ENCODE measurements around the gene HSPB7.
A peak's percentile ranks its signal among the peaks of the same experiment; 100 is the strongest.

HSPB7 gene

DNA sequence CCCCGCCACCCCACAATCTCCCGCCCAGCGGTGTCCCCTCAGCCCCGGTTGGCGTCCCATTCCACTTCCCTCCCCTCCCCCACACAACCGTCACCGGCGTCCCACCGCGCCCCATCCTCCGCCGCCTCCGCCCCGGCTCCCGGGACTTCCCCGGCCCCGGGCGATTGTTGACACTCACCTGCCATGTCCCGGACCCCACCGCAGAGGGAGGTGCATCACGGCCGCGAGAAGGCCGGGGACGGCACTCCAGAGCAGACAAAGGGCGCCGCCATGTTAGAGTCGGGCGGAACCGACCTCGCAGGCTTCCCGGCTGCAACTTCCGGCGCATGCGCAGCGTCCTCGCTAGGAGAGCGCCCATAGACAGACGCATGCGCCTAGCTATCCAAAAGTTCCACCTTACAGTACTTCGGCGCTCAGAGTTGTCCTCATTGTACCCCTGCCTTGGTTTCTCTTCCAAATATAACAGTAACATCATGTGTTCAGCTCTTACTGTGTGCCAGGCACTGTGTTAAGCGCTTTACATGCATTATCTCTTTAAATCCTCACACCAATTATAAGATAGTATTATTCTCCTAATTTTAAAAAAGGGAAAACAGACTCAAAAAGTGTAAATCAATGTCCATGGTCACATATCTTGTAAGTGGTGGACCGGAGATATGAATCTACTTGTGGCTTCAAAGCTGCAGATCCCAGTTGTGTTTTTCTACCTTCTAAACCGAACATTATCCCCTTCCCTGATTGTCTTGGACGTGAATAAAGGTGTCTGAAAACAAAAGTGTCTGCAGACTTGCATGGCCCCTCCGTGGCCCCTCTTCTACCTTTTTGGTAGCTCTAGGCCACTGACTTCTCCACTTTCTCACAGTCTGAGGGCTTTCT lies 41.8 kb downstream of the HSPB7 start, which contains the start of gene ZBTB17 (continued):
- TF ChIP-seq ZNF561 (tag by site-specific recombination; IDR thresholded peaks at IDR 0.05; ENCODE audit: borderline replicate concordance), result peak; percentile 82; the same call in 1 of the 2 replicates
- TF ChIP-seq, protein P1, sequence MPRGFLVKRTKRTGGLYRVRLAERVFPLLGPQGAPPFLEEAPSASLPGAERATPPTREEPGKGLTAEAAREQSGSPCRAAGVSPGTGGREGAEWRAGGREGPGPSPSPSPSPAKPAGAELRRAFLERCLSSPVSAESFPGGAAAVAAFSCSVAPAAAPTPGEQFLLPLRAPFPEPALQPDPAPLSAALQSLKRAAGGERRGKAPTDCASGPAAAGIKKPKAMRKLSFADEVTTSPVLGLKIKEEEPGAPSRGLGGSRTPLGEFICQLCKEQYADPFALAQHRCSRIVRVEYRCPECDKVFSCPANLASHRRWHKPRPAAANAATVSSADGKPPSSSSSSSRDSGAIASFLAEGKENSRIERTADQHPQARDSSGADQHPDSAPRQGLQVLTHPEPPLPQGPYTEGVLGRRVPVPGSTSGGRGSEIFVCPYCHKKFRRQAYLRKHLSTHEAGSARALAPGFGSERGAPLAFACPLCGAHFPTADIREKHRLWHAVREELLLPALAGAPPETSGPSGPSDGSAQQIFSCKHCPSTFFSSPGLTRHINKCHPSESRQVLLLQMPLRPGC (tag by site-specific recombination; IDR thresholded peaks at IDR 0.05), result peak; percentile 53; the same call in 1 of the 2 replicates
- TF ChIP-seq ZNF701 (tag by site-specific recombination; IDR thresholded peaks at IDR 0.05), result no peak
- TF ChIP-seq, protein P2, sequence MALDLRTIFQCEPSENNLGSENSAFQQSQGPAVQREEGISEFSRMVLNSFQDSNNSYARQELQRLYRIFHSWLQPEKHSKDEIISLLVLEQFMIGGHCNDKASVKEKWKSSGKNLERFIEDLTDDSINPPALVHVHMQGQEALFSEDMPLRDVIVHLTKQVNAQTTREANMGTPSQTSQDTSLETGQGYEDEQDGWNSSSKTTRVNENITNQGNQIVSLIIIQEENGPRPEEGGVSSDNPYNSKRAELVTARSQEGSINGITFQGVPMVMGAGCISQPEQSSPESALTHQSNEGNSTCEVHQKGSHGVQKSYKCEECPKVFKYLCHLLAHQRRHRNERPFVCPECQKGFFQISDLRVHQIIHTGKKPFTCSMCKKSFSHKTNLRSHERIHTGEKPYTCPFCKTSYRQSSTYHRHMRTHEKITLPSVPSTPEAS (tag by site-specific recombination; IDR thresholded peaks at IDR 0.05), result no peak
- TF ChIP-seq, protein P3, sequence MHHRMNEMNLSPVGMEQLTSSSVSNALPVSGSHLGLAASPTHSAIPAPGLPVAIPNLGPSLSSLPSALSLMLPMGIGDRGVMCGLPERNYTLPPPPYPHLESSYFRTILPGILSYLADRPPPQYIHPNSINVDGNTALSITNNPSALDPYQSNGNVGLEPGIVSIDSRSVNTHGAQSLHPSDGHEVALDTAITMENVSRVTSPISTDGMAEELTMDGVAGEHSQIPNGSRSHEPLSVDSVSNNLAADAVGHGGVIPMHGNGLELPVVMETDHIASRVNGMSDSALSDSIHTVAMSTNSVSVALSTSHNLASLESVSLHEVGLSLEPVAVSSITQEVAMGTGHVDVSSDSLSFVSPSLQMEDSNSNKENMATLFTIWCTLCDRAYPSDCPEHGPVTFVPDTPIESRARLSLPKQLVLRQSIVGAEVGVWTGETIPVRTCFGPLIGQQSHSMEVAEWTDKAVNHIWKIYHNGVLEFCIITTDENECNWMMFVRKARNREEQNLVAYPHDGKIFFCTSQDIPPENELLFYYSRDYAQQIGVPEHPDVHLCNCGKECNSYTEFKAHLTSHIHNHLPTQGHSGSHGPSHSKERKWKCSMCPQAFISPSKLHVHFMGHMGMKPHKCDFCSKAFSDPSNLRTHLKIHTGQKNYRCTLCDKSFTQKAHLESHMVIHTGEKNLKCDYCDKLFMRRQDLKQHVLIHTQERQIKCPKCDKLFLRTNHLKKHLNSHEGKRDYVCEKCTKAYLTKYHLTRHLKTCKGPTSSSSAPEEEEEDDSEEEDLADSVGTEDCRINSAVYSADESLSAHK (tag by site-specific recombination; IDR thresholded peaks at IDR 0.05), result 0 out of 2 replicates have a peak, but pooled peaks have one; percentile 55
- TF ChIP-seq, protein P4, sequence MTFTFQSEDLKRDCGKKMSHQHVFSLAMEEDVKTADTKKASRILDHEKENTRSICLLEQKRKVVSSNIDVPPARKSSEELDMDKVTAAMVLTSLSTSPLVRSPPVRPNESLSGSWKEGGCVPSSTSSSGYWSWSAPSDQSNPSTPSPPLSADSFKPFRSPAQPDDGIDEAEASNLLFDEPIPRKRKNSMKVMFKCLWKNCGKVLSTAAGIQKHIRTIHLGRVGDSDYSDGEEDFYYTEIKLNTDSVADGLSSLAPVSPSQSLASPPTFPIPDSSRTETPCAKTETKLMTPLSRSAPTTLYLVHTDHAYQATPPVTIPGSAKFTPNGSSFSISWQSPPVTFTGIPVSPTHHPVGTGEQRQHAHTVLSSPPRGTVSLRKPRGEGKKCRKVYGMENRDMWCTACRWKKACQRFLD (tag by site-specific recombination; IDR thresholded peaks at IDR 0.05), result peak; percentile 93
- TF ChIP-seq, protein P5, sequence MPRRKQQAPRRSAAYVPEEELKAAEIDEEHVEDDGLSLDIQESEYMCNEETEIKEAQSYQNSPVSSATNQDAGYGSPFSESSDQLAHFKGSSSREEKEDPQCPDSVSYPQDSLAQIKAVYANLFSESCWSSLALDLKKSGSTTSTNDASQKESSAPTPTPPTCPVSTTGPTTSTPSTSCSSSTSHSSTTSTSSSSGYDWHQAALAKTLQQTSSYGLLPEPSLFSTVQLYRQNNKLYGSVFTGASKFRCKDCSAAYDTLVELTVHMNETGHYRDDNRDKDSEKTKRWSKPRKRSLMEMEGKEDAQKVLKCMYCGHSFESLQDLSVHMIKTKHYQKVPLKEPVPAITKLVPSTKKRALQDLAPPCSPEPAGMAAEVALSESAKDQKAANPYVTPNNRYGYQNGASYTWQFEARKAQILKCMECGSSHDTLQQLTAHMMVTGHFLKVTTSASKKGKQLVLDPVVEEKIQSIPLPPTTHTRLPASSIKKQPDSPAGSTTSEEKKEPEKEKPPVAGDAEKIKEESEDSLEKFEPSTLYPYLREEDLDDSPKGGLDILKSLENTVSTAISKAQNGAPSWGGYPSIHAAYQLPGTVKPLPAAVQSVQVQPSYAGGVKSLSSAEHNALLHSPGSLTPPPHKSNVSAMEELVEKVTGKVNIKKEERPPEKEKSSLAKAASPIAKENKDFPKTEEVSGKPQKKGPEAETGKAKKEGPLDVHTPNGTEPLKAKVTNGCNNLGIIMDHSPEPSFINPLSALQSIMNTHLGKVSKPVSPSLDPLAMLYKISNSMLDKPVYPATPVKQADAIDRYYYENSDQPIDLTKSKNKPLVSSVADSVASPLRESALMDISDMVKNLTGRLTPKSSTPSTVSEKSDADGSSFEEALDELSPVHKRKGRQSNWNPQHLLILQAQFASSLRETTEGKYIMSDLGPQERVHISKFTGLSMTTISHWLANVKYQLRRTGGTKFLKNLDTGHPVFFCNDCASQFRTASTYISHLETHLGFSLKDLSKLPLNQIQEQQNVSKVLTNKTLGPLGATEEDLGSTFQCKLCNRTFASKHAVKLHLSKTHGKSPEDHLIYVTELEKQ (tag by site-specific recombination; IDR thresholded peaks at IDR 0.05; ENCODE audit: borderline replicate concordance), result no peak
- TF ChIP-seq ZNF335 (tag by site-specific recombination; conservative IDR thresholded peaks at IDR 0.05), result peak; percentile 88
- TF ChIP-seq SCRT2 (tag by site-specific recombination; IDR thresholded peaks at IDR 0.05), result no peak
- TF ChIP-seq KLF8 (tag by site-specific recombination; IDR thresholded peaks at IDR 0.05), result peak; percentile 85
- TF ChIP-seq ZNF843 (tag by site-specific recombination; IDR thresholded peaks at IDR 0.05), result peak; percentile 65; the same call in 1 of the 2 replicates
- TF ChIP-seq ZNF112 (tag by site-specific recombination; IDR thresholded peaks at IDR 0.05), result no peak
- TF ChIP-seq MYNN (tag by site-specific recombination; IDR thresholded peaks at IDR 0.05; ENCODE audit: borderline replicate concordance), result no peak
- no peak for TF ChIP-seq GLI4 (tag by site-specific recombination; IDR thresholded peaks at IDR 0.05)
- peak; percentile 75 for TF ChIP-seq SP7 (tag by site-specific recombination; IDR thresholded peaks at IDR 0.05)
- TF ChIP-seq, protein P6, sequence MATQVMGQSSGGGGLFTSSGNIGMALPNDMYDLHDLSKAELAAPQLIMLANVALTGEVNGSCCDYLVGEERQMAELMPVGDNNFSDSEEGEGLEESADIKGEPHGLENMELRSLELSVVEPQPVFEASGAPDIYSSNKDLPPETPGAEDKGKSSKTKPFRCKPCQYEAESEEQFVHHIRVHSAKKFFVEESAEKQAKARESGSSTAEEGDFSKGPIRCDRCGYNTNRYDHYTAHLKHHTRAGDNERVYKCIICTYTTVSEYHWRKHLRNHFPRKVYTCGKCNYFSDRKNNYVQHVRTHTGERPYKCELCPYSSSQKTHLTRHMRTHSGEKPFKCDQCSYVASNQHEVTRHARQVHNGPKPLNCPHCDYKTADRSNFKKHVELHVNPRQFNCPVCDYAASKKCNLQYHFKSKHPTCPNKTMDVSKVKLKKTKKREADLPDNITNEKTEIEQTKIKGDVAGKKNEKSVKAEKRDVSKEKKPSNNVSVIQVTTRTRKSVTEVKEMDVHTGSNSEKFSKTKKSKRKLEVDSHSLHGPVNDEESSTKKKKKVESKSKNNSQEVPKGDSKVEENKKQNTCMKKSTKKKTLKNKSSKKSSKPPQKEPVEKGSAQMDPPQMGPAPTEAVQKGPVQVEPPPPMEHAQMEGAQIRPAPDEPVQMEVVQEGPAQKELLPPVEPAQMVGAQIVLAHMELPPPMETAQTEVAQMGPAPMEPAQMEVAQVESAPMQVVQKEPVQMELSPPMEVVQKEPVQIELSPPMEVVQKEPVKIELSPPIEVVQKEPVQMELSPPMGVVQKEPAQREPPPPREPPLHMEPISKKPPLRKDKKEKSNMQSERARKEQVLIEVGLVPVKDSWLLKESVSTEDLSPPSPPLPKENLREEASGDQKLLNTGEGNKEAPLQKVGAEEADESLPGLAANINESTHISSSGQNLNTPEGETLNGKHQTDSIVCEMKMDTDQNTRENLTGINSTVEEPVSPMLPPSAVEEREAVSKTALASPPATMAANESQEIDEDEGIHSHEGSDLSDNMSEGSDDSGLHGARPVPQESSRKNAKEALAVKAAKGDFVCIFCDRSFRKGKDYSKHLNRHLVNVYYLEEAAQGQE (tag by site-specific recombination; IDR thresholded peaks at IDR 0.05), result no peak; the same call in 1 of the 2 replicates
- TF ChIP-seq WT1 (tag by site-specific recombination; IDR thresholded peaks at IDR 0.05), result peak; percentile 68
- peak; percentile 98 for TF ChIP-seq ZNF76 (tag by site-specific recombination; IDR thresholded peaks at IDR 0.05; ENCODE audit: borderline replicate concordance, low read depth)
- TF ChIP-seq ZNF121 (tag by site-specific recombination; IDR thresholded peaks at IDR 0.05), result no peak
- peak; percentile 94 for TF ChIP-seq ZXDB (tag by site-specific recombination; IDR thresholded peaks at IDR 0.05)
- 0 out of 2 replicates have a peak, but pooled peaks have one; percentile 16 for TF ChIP-seq ZSCAN30 (tag by site-specific recombination; IDR thresholded peaks at IDR 0.05)
- 0 out of 2 replicates have a peak, but pooled peaks have one; percentile 56 for TF ChIP-seq KLF1 (tag by site-specific recombination; IDR thresholded peaks at IDR 0.05)
- TF ChIP-seq, protein P7, sequence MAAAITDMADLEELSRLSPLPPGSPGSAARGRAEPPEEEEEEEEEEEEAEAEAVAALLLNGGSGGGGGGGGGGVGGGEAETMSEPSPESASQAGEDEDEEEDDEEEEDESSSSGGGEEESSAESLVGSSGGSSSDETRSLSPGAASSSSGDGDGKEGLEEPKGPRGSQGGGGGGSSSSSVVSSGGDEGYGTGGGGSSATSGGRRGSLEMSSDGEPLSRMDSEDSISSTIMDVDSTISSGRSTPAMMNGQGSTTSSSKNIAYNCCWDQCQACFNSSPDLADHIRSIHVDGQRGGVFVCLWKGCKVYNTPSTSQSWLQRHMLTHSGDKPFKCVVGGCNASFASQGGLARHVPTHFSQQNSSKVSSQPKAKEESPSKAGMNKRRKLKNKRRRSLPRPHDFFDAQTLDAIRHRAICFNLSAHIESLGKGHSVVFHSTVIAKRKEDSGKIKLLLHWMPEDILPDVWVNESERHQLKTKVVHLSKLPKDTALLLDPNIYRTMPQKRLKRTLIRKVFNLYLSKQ (tag by site-specific recombination; IDR thresholded peaks at IDR 0.05; ENCODE audit: borderline replicate concordance), result no peak

Data from HEK293 (cell line).